NOMO-1 treated with dmso at 0.1 percent for 144 hours (cell line): ENCODE results near the gene FAM72C.
"Not testable (repeated sequence)": the region's sequence is repeated elsewhere in the genome, so short reads cannot be mapped to it uniquely, and the experiment has no call there.

Experiments used
- DNase-seq: peaks from one replicate; lab custom pipeline; 2025; ENCODE audit not compliant: unreplicated experiment; lab: John Stamatoyannopoulos, UW

The FAM72C gene

GRCh38 chr1:143913705-143914104 lies 58.1 kb downstream of the FAM72C start:
- not testable (repeated sequence) for DNase-seq
